Activated T-helper 1 cell treated with anti-CD3 and anti-CD28 coated beads, Interleukin-12 subunit alpha, Interleukin-12 subunit beta, Interleukin-2, Interleukin-4 antibody, amounts not matched to agents 30 ng/mL and 10 ng/mL and 1 ng/mL, durations not matched to agents 14 hours and 24 hours and 36 hours (primary cell): Measurements from ENCODE around the gene ZNRF3. TPM values are rescaled to one million over a fixed set of nuclear protein-coding genes. Genes with fewer than 3 reads are reported as not detected.
"Not testable (repeated sequence)": the region's sequence is repeated elsewhere in the genome, so short reads cannot be mapped to it uniquely, and the experiment has no call there.

Experiments used
- DNase-seq: peaks from one replicate; pipeline ENCODE4 v3.0.0; 2021; ENCODE audit warnings: low spot score
- H3K27ac Mint-ChIP-seq: one replicate; pipeline ENCODE4 v1.8.0; 2021; ENCODE audit warnings: mild to moderate bottlenecking, mixed read lengths
- H3K27me3 Mint-ChIP-seq: one replicate; pipeline ENCODE4 v1.8.0; 2022; ENCODE audit warnings: mild to moderate bottlenecking, moderate library complexity, mixed read lengths; ENCODE audit not compliant: insufficient read depth
- H3K36me3 Mint-ChIP-seq: one replicate; pipeline ENCODE4 v1.8.0; 2021; ENCODE audit warnings: low read depth, mixed read lengths
- H3K4me1 Mint-ChIP-seq: one replicate; pipeline ENCODE4 v1.8.0; 2021; ENCODE audit warnings: low read depth, mixed read lengths
- H3K4me3 Mint-ChIP-seq: one replicate; pipeline ENCODE4 v1.8.0; 2021; ENCODE audit warnings: mild to moderate bottlenecking, moderate library complexity, mixed read lengths
- H3K9me3 Mint-ChIP-seq: one replicate; pipeline ENCODE4 v1.8.0; 2021; ENCODE audit warnings: mixed read lengths
- intact Hi-C: fragments of 100-400 bp; cut with micrococcal nuclease; formaldehyde crosslinking; loops from one replicate; pipeline ENCODE4 v1.15.1; 2024
- total RNA-seq: library from RNA; stranded (reverse); gene quantifications from 2 replicates; pipeline ENCODE4 v1.2.3, GENCODE V29; 2022

The ZNRF3 gene
- total RNA-seq, 1 donor from 2014 or later = 2.1 TPM

GRCh38 chr22:28992565-28993356 lies 109.4 kb downstream of the ZNRF3 start:
- H3K27me3 Mint-ChIP-seq = peaks cover 13% of the 10 kb centered on the region
- DNase-seq = no peak
- no peaks in the 10 kb centered on the region for H3K9me3 Mint-ChIP-seq
- peaks cover 1% of the 10 kb centered on the region for H3K36me3 Mint-ChIP-seq
- intact Hi-C loops = no loop called here
- H3K4me3 Mint-ChIP-seq = no peak overlapping the region
- no peak overlapping the region for H3K27ac Mint-ChIP-seq
- H3K4me1 Mint-ChIP-seq = no peaks in the 10 kb centered on the region

DNA sequence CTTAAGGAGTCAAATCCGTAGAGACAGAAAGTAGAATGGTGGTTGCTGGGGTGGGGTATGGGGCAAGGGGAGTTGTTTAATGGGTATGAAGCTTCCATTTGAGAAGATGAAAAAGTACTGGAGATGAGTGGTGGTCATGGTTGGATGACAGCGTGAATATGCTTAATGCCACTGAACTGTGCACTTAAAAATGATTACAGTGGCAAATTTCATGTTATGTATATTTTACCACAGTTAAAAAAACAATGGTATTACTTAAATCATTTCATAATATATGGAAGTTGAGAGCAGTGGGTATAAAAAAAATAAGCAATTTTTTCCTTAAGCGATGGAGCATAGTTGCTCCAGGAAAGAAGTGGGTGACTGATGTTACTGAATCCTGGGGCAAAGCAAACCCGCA lies 111.2 kb downstream of the ZNRF3 start:
- Mint-ChIP-seq H3K27ac (no peak overlapping the region), H3K36me3 (peaks cover 1% of the 10 kb centered on the region), H3K27me3 (peaks cover 13% of the 10 kb centered on the region), H3K4me3 (no peak overlapping the region), H3K4me1 (no peaks in the 10 kb centered on the region), H3K9me3 (no peaks in the 10 kb centered on the region)
- no peak for DNase-seq
- intact Hi-C loops = no loop called here

GRCh38 chr22:28995551-28995950 lies 112.2 kb downstream of the ZNRF3 start:
- Mint-ChIP-seq H3K9me3 (no peaks in the 10 kb centered on the region), H3K36me3 (peaks cover 1% of the 10 kb centered on the region), H3K4me1 (no peaks in the 10 kb centered on the region), H3K27ac (no peak overlapping the region), H3K4me3 (no peak overlapping the region), H3K27me3 (peaks cover 13% of the 10 kb centered on the region)
- DNase-seq = no peak
- intact Hi-C loops = no loop called here

DNA sequence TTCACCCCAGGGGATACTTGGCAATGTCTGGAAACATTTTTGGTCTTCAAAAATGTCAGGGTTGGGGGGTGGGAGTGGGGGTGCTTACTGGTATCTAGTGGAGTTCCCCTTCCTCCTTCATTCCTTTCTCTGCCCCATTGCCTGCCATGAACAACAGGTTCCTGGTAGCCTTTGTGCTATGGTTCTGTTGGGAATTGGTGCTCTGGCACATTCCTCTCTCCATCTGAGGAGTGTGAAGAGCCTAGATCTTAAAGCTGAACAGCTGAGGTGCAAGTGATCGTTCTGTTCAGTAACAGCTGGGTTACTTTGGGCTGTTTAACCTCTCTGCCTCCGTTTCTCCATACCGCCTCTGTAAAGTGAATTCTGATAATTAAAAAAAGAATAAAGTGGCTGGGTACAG lies 114.0 kb downstream of the ZNRF3 start:
- no peaks in the 10 kb centered on the region for H3K9me3 Mint-ChIP-seq
- H3K4me1 Mint-ChIP-seq = no peaks in the 10 kb centered on the region
- intact Hi-C loops = no loop called here
- no peak overlapping the region for H3K27ac Mint-ChIP-seq
- no peak overlapping the region for H3K4me3 Mint-ChIP-seq
- H3K36me3 Mint-ChIP-seq = peaks cover 1% of the 10 kb centered on the region
- DNase-seq = no peak
- H3K27me3 Mint-ChIP-seq = peaks cover 13% of the 10 kb centered on the region

- Mint-ChIP-seq H3K36me3 (no peaks in the 10 kb centered on the region), H3K9me3 (no peaks in the 10 kb centered on the region), H3K27ac (no peak overlapping the region), H3K4me1 (no peaks in the 10 kb centered on the region), H3K27me3 (peaks cover 5% of the 10 kb centered on the region), H3K4me3 (no peak overlapping the region)
- no peak for DNase-seq
- intact Hi-C loops = no loop called here
Observed at GRCh38 chr22:28998681-28999080, 115.3 kb downstream of the ZNRF3 start.

- no peaks in the 10 kb centered on the region for H3K4me1 Mint-ChIP-seq
- H3K27me3 Mint-ChIP-seq = peaks cover 3% of the 10 kb centered on the region
- intact Hi-C loops = no loop called here
- H3K4me3 Mint-ChIP-seq = no peak overlapping the region
- DNase-seq = no peak
- no peaks in the 10 kb centered on the region for H3K36me3 Mint-ChIP-seq
- no peaks in the 10 kb centered on the region for H3K9me3 Mint-ChIP-seq
- no peak overlapping the region for H3K27ac Mint-ChIP-seq
Observed at GRCh38 chr22:28999510-28999909, 116.1 kb downstream of the ZNRF3 start.

DNA sequence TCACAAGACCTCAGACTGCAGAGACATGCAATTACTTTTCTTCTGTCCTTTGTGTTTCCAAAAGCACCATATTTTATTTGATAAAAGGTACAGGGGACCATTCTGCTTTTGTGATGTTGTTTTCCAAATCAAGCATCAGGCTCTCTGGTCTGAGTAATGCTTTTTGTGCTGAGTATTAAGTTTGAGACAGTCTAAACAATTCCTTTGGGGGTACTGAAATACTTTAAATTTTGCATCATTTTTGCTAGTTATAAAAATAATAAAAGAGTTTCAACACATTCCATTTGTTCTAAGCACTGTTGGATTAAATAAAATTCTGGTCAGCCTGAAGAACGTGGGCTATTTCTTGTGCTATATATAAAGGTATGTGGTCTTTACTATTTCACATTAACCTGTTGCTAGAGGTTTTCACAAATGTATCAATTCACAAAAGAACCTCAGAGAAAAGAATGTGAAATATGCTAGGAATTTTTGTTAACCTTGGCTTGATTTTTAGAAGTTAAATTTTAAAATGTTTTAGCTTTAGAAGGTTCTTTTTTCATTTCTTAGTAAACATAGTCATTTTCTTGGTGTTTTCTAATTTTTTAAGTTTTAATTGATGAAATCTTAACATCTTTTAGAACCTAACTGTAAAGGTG lies 116.7 kb downstream of the ZNRF3 start:
- Mint-ChIP-seq H3K27ac (no peak overlapping the region), H3K4me3 (no peak overlapping the region), H3K4me1 (no peaks in the 10 kb centered on the region), H3K36me3 (no peaks in the 10 kb centered on the region), H3K27me3 (peaks cover 3% of the 10 kb centered on the region), H3K9me3 (no peaks in the 10 kb centered on the region)
- intact Hi-C loops = no loop called here
- DNase-seq = no peak

DNA sequence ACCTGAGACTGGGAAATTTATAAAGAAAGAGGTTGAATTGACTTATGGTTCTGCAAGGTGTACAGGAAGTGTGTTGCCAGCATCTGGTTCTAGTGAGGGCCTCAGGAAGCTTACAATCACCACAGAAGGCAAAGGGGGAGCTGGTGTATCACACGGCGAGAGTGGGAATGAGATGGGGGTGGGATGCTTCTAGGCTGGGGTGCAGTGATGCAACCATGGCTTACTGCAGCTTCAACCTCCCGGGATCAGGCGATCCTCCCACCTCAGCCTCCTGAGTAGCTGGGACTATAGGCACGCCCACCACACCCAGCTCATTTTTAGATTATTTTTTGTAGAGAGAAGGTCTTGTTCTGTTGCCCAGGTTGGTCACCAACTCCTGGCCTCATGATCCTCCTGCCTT lies 117.3 kb downstream of the ZNRF3 start:
- H3K4me3 Mint-ChIP-seq = no peak overlapping the region
- H3K9me3 Mint-ChIP-seq = no peaks in the 10 kb centered on the region
- DNase-seq = no peak
- H3K4me1 Mint-ChIP-seq = no peaks in the 10 kb centered on the region
- intact Hi-C loops = no loop called here
- no peak overlapping the region for H3K27ac Mint-ChIP-seq
- no peaks in the 10 kb centered on the region for H3K36me3 Mint-ChIP-seq
- H3K27me3 Mint-ChIP-seq = peaks cover 7% of the 10 kb centered on the region

- Mint-ChIP-seq H3K27ac (no peak overlapping the region), H3K4me1 (no peaks in the 10 kb centered on the region), H3K27me3 (peaks cover 23% of the 10 kb centered on the region), H3K36me3 (no peaks in the 10 kb centered on the region), H3K4me3 (no peak overlapping the region), H3K9me3 (no peaks in the 10 kb centered on the region)
- intact Hi-C loops = no loop called here
- DNase-seq = no peak
Observed at GRCh38 chr22:29002603-29003002, 119.2 kb downstream of the ZNRF3 start.

DNA sequence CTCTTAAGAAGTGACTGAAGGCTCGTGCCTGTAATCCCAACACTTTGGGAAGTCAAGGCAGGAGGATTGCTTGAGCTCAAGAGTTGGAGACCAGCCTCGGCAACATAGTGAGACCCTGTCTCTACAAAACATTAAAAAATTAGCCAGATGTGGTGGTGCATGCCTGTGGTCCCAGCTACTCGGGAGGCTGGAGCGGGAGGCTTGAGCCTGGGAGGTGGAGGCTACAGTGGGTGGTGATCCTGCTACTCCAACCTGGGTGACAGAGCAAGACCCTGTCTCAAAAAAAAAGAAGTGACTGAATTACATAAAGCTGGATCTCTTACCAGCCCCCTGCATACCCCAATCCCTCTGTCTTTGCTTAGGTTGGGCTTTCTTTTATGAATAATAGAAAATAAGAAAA lies 120.2 kb downstream of the ZNRF3 start:
- Mint-ChIP-seq H3K27ac (no peak overlapping the region), H3K36me3 (no peaks in the 10 kb centered on the region), H3K9me3 (no peaks in the 10 kb centered on the region), H3K4me1 (no peaks in the 10 kb centered on the region), H3K4me3 (no peak overlapping the region), H3K27me3 (peaks cover 22% of the 10 kb centered on the region)
- intact Hi-C loops = no loop called here
- no peak for DNase-seq

DNA sequence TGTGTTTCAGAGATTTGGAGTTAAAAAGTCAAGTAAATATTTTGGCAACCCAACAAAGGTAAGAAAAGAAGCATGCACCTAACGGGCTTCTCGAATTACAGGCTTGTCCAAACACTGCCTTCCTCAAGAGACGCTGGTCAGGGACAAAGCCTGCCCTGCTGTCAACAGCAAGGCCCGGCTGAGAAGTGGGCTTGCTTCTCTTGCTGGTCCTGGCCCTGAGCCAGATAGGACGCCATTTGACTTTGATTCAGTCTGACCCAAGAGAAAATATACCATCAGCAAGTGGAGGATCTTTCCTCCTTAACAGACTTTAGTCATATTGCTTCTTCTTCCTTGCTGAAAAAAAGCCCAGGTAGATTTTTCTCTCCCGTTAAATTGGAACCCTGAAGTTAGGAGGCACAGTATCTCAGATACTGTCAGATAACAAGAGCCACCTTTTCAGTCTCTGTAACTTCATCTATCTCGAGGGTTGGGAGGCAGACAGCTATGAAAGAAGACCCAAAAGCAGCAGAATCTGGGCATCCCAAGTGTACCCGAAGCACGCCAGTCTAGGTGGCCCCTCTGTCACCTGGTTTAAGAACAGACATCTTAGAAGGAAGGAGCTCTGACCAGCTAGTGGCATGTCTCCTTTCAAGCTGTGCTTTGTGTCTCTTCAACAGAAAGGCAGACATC lies 120.7 kb downstream of the ZNRF3 start:
- H3K27me3 Mint-ChIP-seq = peaks cover 23% of the 10 kb centered on the region
- intact Hi-C loops = no loop called here
- no peak for DNase-seq
- H3K27ac Mint-ChIP-seq = no peak overlapping the region
- no peaks in the 10 kb centered on the region for H3K4me1 Mint-ChIP-seq
- H3K36me3 Mint-ChIP-seq = no peaks in the 10 kb centered on the region
- no peaks in the 10 kb centered on the region for H3K9me3 Mint-ChIP-seq
- no peak overlapping the region for H3K4me3 Mint-ChIP-seq

DNA sequence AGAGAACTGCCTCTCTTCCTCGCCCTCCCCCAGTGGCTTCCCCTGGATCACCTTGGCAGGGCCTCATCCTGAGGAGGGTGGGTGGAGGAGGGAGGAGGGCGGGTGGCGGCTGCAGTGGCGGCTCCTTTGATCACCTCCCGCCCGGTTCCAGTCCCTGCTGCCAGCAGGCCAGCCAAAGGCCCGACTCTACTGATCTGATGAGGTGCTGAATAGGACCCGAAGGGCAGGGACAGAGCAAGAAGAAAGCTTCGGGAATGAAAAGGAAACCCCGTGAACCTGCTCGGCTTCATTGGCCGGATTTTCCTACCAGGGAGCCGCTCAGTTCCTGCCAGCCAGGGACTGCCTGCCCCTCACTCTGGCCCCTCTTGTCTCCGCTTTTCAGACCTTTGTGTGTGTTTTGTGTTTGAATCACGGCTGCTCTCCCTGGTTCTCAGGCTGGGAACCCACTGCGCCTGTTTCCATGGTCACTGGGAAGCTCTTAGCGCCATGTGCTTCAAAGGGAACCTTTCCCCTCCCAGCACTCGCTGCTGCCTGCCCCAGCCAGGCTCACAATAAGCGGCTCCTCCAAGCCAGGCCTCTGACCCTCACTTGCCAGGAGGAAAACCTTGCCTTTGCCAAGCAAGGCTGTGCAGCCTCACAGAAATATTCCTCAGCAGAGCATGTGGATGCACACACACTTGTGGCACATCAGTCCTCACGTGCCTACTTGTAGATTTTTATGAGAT lies 121.4 kb downstream of the ZNRF3 start:
- peaks cover 24% of the 10 kb centered on the region for H3K27me3 Mint-ChIP-seq
- H3K9me3 Mint-ChIP-seq = no peaks in the 10 kb centered on the region
- no peaks in the 10 kb centered on the region for H3K4me1 Mint-ChIP-seq
- intact Hi-C loops = no loop called here
- no peak for DNase-seq
- no peak overlapping the region for H3K4me3 Mint-ChIP-seq
- no peaks in the 10 kb centered on the region for H3K36me3 Mint-ChIP-seq
- H3K27ac Mint-ChIP-seq = no peak overlapping the region

DNA sequence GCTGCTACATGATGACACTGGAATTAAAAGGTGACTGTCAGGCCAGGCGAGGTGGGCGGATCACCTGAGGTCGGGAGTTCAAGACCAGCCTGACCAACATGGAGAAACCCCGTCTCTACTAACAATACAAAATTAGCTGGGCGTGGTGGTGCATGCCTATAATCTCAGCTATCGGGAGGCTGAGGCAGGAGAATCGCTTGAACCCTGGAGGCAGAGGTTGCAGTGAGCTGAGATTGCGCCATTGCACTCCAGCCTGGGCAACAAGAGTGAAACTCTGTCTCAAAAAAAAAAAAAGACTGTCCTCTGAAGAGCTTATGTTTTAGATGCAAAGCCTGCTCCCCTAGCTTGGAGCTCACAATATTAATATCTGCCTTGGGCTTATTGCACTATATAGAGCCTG lies 122.4 kb downstream of the ZNRF3 start:
- H3K4me3 Mint-ChIP-seq, intact Hi-C loops, H3K9me3 Mint-ChIP-seq, H3K4me1 Mint-ChIP-seq, H3K36me3 Mint-ChIP-seq, DNase-seq, H3K27ac Mint-ChIP-seq: not testable (repeated sequence)
- peaks cover 30% of the 10 kb centered on the region for H3K27me3 Mint-ChIP-seq
